A673 (cell line): ENCODE data around the gene SDCCAG8. TPM values are rescaled to one million over a fixed set of nuclear protein-coding genes. Genes with fewer than 3 reads are reported as not detected.
"Not testable (repeated sequence)": the region's sequence is repeated elsewhere in the genome, so short reads cannot be mapped to it uniquely, and the experiment has no call there.

ENCODE experiments used
- BruUV-seq: library from RNA; stranded (reverse); fragments of 400-500 nt; replicated peaks from 2 replicates; lab custom pipeline; 2021; lab: Mats Ljungman, UMichigan
- CTCF ChIA-PET: fragments of 300-600 bp; sonication (Branson Sonifier 250); formaldehyde crosslinking; loops from one replicate; lab custom pipeline; 2022; ENCODE audit warnings: antibody characterized with exemption; lab: Charles Lee
- POLR2A ChIA-PET: fragments of 300-600 bp; sonication (Branson Sonifier 250); formaldehyde crosslinking; loops from one replicate; lab custom pipeline; 2022; ENCODE audit warnings: antibody characterized with exemption; ENCODE audit not compliant: low non-redundant PET; lab: Charles Lee
- DNase-seq: peaks from one replicate; pipeline ENCODE4 v3.0.0-alpha.2; 2015; ENCODE audit warnings: low spot score
- H3K27ac ChIP-seq: fragments of 200-600 bp; sonication (generic); 2 replicates; pipeline ENCODE4 v1.5.1; 2016; ENCODE audit warnings: mixed run types, low read depth, mild to moderate bottlenecking, mixed read lengths, antibody characterized with exemption, low read length; ENCODE audit not compliant: poor library complexity, severe bottlenecking
- H3K27me3 ChIP-seq: fragments of 200-600 bp; sonication (generic); replicated peaks from 2 replicates; pipeline ENCODE4 v1.6.1; 2017; ENCODE audit warnings: mixed run types, low read depth, mild to moderate bottlenecking, mixed read lengths, antibody characterized with exemption, low read length; ENCODE audit not compliant: insufficient read depth, poor library complexity
- H3K36me3 ChIP-seq: fragments of 200-600 bp; sonication (generic); 2 replicates; pipeline ENCODE4 v1.6.1; 2016; ENCODE audit warnings: mixed run types, mild to moderate bottlenecking, mixed read lengths, antibody characterized with exemption, low read length; ENCODE audit not compliant: insufficient read depth, poor library complexity, severe bottlenecking
- H3K4me1 ChIP-seq: fragments of 200-600 bp; sonication (generic); 2 replicates; pipeline ENCODE4 v1.6.1; 2017; ENCODE audit warnings: mixed run types, mild to moderate bottlenecking, mixed read lengths, antibody characterized with exemption, low read length; ENCODE audit not compliant: insufficient read depth, poor library complexity, severe bottlenecking
- H3K4me3 ChIP-seq: fragments of 200-600 bp; sonication (generic); 2 replicates; pipeline ENCODE4 v1.5.1; 2016; ENCODE audit warnings: low read depth, mixed run types, mild to moderate bottlenecking, mixed read lengths, low read length; ENCODE audit not compliant: poor library complexity, severe bottlenecking
- H3K9me3 ChIP-seq: fragments of 200-600 bp; sonication (generic); 2 replicates; pipeline ENCODE4 v1.6.1; 2016; ENCODE audit warnings: mixed run types, low read depth, mild to moderate bottlenecking, mixed read lengths, antibody characterized with exemption, low read length; ENCODE audit not compliant: poor library complexity, severe bottlenecking
- CTCF ChIP-seq: fragments of 300-800, 200-600 bp; sonication (generic); conservative IDR thresholded peaks from 2 replicates; pipeline ENCODE4 v1.5.1; 2017; ENCODE audit warnings: low read depth, mild to moderate bottlenecking, antibody characterized with exemption, low read length, moderate library complexity, mixed read lengths
- EZH2 ChIP-seq: fragments of 200-600 bp; sonication (generic); IDR thresholded peaks from 2 replicates; pipeline ENCODE4 v1.6.1; 2017; ENCODE audit warnings: borderline replicate concordance, low read depth, mild to moderate bottlenecking, mixed read lengths, antibody characterized with exemption, low read length; ENCODE audit not compliant: poor library complexity, severe bottlenecking
- intact Hi-C: fragments of 100-400 bp; cut with micrococcal nuclease; formaldehyde crosslinking; loops from one replicate; pipeline ENCODE4 v1.10.0; 2022; ENCODE audit not compliant: unreplicated experiment
- total RNA-seq: library from RNA; stranded (reverse); gene quantifications from 2 replicates; pipeline ENCODE4 v1.2.3, GENCODE V29; 2021

Gene SDCCAG8
- total RNA-seq, 1 experiment from 2014 or later, result 9.1 TPM

- intact Hi-C loops, result no loop called here
- DNase-seq, result no peak
- CTCF ChIA-PET, result no interaction called here
- no peak for TF ChIP-seq EZH2
- no peak for TF ChIP-seq CTCF
- H3K36me3 ChIP-seq, result no peaks in the 10 kb centered on the region
- no peaks in the 10 kb centered on the region for H3K27me3 ChIP-seq
- H3K27ac ChIP-seq, result no peak overlapping the region
- no peaks in the 10 kb centered on the region for H3K9me3 ChIP-seq
- H3K4me1 ChIP-seq, result no peaks in the 10 kb centered on the region
- no peak overlapping the region for H3K4me3 ChIP-seq
- POLR2A ChIA-PET, result no interaction called here
- BruUV-seq, result no TSS peak
Observed at GRCh38 chr1:243336163-243336562, 80.3 kb downstream of the SDCCAG8 start.

- H3K9me3 ChIP-seq, H3K36me3 ChIP-seq, intact Hi-C loops, H3K27ac ChIP-seq, H3K4me3 ChIP-seq, BruUV-seq, POLR2A ChIA-PET, CTCF ChIA-PET, DNase-seq, H3K27me3 ChIP-seq, H3K4me1 ChIP-seq: not testable (repeated sequence)
Observed at GRCh38 chr1:243338848-243339247, 83.0 kb downstream of the SDCCAG8 start.

GRCh38 chr1:243341074-243341473 lies 85.2 kb downstream of the SDCCAG8 start:
- intact Hi-C loops, result loop anchor here (5.0 kb wide), 2 partner anchors 406 to 931 kb away; no protein-coding TSS in a partner anchor
- no peak for DNase-seq
- Histone ChIP-seq H3K27ac (no peak overlapping the region), H3K36me3 (no peaks in the 10 kb centered on the region), H3K9me3 (no peaks in the 10 kb centered on the region), H3K4me1 (no peaks in the 10 kb centered on the region), H3K27me3 (no peaks in the 10 kb centered on the region), H3K4me3 (no peak overlapping the region)
- ChIA-PET POLR2A (no interaction called here), CTCF (no interaction called here)
- no peak for TF ChIP-seq CTCF
- TF ChIP-seq EZH2, result no peak
- no TSS peak for BruUV-seq
